Glomerular endothelial cell (primary cell): ENCODE measurements around the gene CREB3L2. TPM values are rescaled to one million over a fixed set of nuclear protein-coding genes. Genes with fewer than 3 reads are reported as not detected.
"Not testable (repeated sequence)": the region's sequence is repeated elsewhere in the genome, so short reads cannot be mapped to it uniquely, and the experiment has no call there.

Experiments used
- DNase-seq: peaks from one replicate; pipeline ENCODE4 v3.0.0-alpha.2; 2011; ENCODE audit warnings: low read depth, low spot score; ENCODE audit errors: extremely low read depth
- total RNA-seq: library from RNA; depleted of rRNA; stranded (reverse); fragments of >200 nt; gene quantifications from 2 replicates; pipeline ENCODE4 v1.2.3, GENCODE V29; 2015

The CREB3L2 gene
- total RNA-seq, 1 donor from 2014 or later = 56.1 TPM

DNA sequence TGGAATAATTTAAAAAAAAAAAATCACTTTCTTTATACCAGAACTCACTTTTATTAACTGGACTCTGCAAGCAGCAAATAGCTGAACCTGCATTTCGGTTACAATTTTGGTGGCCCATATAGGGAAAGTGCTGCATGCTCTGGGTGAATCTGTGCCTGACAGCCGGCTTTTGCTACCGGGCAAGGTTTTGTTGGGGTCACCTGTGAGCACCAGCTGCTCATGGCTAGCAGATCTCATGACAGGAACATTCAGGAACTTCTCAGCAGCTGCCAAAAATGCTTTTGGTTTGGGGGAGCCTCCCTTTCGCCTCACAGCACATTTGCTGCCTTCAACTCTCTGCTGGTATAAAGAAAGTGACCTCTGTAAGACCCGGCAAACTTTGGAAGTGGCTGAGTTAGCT is 13.2 kb upstream of the CREB3L2 start:
- DNase-seq = no peak

DNA sequence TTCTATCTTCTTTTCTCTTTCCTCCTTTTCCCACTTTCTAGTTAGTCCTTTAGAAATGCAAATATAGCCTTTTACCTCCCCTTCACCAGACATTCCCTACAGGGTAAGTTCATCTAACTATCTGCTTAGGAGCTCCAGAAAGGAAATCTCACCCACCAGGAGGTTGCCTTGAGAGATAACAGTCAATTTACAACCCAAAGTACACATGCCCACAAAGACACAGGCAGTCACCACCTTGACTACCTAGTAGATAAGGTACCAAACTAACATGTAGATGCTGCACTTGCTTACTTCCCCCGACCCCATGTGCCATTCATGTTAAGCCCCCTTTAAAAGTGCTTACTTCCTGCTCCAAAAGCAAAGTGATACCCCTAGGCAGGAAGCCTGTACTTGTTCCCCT is 12.8 kb upstream of the CREB3L2 start:
- DNase-seq = no peak

DNA sequence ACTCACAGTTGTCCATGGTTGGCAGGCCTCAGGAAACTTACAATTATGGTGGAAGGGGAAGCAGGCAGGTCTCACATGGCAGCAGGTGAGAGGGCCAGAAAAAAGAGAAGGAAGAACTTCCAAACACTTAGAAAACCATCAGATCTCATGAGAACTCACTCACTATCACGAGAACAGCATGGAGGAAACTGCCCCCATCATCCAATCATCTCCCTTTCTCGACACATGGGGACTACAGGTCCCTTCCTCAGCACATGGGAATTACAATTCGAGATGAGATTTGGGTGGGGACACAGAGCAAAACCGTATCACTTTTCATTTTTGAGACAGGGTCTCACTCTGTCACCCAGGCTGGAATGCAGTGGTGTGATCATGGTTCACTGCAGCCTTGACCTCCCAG is 12.3 kb upstream of the CREB3L2 start:
- DNase-seq = not testable (repeated sequence)

DNA sequence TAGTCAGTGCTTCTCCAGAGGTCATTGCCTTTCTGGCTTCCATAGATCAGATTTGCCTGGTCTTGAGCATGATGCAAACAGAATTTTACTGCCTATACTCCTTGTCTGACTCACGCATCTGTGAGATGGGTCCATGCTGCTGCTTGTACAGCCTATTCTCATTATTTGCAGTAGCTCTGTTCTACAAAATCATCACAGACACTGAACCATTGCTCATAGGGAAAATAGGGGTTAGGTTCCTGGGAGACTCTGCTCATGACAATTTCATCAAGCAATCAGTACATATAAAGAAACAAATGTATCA is 7.4 kb upstream of the CREB3L2 start:
- no peak for DNase-seq

DNA sequence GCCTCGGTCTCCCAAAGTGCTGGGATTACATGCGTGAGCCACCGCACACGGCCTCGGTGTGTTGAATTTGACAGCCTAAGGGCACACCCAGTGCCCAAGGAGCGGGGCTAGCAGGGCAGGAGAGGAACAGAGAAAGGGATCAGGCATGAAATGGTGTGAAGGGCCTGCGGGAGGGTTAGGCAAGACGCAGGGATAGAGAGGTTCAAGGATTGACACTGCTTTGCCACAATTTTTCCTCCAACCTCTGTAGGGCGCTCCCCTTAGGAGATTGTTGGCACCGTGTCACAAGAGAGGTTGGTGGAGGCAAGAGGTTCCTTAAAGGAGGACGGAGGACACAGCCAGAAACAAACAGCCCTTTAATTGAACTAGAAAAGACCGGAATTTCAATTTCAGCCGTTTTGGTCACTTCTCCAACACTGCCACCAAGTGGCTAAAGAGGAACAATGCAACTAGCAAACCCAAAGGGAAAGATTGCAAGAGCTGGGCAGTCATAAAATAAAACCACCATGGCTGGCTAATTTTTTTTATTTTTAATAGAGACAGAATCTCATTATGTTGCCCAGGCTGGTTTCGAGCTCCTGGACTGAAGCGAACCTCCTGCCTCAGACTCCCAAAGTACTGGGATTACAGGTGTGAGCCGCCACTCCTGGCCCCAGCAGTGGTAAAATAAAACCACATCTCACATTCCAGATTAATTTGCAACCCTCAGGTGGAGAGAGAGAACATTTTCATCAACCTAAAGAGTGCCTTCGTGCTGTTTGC is 6.9 kb upstream of the CREB3L2 start:
- DNase-seq = no peak

DNA sequence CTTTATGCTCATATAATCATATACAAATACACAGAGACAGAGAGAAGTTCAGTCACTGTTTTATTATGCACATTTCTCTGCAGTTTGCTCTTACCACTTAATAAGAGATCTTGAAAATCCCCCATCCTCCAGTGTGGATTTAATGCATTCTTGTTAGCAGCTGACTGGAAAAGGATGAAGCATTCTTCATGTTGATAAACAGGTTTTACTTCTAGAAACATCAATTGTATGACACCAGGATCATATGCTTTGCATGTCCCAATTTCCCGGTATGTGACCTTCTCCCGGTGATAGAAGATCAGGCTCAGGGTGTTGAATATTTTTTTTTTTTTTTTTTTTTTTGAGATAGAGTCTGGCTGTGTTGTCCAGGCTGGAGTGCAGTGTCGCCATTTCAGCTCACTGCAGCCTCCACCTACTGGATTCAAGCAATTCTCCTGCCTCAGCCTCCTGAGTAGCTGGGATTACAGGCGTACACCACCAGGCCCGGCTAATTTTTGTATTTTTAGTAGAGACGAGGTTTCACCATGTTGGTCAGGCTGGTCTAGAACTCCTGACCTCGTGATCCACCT is 6.2 kb upstream of the CREB3L2 start:
- no peak for DNase-seq

DNA sequence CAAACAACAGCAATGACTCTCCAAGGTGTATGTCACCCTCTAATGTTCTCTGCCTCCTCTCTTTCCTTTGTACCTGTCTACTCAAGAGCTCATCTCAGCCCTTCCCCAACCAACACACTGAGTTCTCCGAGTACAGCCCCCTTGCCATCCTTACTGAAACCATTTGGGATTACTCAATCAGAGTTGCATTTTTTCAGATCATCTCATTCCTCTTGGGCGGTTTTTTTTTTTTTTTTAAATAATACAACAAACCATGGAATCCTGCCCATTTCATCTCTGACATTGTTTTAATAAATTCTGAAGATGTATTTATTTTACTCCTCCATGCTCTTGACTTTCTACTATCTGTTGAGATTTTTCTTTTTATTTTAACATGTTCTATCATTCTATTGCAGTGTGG is 4.2 kb upstream of the CREB3L2 start:
- DNase-seq = no peak

DNA sequence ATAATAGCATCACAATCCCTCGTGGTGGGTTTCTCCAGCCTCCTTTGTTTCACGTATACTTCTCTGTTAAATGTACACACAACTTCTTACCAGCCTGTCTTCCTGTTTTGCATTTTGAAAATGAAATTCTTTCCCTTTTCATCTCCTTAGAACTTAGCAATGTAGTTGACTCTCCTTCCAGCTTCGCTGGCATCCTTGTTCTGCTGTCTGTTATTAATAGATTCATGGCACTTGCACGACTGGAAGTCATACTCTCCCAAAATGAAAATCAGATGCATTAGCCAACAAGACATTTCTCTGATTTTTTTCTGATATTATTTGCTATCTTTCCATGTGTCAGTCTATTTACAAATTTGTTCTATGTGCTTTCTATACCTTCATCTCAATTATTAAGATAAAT is 3.0 kb upstream of the CREB3L2 start:
- DNase-seq = no peak

DNA sequence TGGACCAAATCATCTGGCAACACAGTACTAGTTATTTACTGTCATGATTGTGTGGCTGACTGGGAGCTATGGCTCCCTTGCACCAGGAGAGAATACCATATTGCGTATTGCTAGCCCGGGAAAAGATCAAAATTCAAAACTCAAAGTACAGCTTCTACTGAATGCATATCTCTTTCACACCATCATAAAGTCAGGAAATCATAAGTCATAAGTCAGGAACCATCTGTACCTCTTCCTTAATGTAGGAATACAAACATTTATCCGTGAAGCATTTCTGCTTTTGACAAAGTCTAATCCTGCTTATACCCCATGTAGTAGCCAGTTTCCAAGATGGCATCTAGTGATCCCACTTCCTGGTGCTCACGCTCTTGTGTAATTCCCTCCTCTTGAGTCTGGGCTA is 2.2 kb upstream of the CREB3L2 start:
- no peak for DNase-seq

DNA sequence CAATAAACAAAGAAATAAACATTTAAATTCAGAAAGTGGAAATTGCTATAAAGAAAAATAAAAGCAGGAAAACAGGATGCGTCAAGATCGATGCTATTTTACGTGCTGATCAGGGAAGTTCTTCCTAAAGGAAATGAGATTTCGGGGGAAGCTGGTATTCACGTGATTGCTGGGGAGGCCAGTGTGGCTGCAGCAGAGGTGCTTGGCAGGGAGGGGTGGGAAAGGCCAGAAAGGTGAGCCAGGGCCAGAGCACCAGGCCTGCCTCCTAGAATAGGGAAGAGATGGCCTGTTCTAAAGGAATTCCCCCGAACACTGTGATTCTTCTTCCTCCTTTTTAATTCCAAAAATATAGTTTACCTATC is 923 bp upstream of the CREB3L2 start:
- no peak for DNase-seq

DNA sequence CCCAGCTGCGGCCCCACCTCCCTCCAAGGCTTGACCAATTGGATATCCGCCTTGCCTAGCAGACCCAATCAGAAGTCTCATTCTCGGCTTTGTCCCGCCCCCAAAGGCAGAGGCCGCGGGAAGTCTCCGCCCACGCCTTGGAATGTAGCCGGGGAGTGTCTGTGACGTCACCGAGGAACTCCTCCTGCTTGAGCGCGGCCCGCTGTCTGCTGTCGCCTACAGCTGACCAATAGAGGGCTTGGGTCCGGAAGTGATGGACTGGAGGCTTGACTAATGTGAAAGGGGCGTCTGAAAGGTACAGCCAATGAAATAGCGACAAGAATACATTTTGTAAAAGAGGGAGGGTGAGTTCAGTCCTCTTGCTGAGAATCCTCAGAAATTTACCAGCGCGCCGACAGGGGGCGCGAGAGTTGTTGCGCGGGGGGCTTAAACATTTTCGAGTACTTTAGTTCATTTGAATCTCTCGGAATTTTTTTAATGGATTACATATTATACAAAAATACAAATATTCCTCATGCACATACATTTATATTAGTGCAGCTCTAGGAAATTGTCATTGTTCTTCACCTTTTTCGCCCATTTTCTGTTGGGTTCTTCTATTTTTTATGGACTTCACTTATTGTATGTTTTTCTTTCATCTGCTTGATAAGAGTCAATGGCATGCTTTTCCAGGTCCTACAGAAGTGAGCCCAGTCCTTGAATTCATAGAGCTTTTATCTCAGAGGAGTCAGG is 376 bp upstream of the CREB3L2 start:
- DNase-seq = peak; percentile 98

DNA sequence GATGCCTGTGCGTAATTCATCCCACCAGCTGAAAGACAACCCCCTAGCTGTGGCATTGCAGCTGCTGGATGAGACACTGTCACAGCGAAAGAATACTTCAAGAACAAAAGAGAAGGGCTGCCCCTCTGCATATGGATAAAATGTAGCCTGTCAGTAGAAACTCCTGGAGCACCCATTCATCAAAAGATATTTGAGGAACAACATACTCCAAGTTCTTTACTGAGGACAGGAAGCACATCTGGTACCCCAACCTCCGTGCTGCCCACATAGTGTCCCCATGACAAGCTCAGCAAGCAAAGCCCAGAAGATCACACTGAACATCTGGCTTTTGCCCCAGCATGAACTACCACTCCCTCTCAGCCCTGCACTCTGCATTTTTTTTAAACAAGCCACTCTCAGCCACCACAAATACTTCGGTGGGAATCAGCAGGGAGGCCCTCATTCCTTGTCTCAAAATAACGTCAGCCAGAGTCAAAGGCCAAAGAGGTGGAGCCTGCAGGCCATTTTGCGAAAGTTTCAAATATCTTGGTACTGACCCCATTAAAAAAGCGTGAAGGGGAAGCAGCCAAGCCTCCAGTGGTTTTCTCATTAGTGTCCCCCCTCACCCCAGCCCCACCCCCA is 1.7 kb downstream of the CREB3L2 start:
- no peak for DNase-seq

DNA sequence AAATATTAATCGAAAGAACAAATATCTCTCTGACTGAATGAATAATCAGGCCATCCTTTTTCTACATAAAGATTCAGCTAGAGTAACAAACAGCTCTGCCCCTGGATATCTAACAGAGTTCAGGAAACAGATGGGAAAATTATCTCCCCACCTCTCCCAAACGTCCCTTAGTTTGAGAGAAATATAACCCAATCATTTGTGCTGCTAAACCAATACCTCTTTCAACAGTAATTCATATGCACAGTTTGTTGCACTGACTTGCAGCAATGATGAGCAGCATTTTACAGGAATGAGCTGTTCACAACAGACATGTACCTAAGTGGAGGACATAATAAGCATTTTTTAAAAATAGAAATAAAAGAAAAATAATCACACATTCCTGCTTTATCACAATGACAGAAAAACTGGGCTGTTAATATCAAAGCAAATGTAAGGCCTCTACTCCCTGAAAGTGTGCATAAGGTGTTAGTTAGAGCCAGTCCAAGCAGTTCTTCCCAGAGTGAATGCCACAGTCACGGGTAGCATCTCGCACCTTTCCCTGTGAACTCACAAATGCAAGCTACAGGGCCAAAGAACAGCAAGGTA is 2.3 kb downstream of the CREB3L2 start:
- DNase-seq = no peak

DNA sequence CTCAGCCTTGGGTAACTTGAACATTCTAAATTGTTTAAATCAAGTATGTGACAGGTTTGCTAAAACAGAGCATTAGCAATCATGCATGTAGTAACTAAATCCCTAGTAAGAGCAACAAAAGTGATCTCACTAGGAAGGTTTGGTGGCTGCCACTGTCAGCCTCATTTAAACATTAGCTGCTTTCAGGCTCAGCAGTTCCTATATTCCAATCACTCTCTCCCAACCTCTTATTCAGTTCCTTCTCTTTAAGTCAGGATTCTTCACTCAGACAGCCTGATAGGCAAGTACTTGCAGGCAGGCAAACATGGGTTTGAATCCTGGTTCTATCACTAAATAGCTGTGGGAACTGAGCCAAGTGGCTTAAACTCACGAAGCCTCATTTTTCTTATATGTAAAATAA is 3.6 kb downstream of the CREB3L2 start:
- DNase-seq = no peak

DNA sequence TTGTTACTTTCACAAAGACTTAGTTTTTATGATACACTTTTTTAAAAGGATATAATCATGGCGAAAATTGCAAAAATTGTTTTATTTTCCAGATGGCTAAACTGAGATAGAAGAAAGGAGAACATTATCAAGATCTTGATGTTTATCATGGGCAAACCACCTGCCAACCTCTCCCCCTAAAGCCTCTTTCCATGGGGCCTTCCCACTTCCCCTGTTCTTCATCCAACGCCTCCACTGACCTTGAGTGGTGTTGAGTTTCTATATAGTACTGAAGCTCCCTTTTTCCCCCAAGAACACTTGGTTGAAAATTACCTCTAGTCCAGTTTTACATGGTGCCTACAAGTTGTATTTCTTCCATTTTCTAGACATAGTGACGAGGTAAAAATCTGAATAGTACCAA is 5.0 kb downstream of the CREB3L2 start:
- DNase-seq = no peak

DNA sequence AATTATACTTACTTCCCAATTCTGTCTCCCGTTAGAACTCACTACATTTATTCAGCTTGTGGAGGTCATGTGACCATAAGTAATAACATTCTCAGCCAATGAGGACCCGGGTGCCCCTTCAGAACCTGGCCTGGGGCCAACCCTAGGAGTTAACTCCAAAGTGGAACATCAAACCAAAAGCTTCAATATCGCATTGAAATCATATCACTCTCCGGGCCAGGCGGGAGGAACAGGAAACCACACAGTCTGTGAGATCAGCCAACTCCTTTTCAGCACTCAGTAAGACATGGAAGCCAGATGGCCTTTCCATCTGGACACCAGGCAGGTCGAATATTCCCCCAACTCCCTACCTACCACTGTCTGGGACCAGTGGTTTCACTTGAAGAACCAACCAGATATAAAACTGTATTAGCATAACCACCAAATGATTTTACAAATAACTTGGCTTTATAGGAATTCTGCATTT is 5.5 kb downstream of the CREB3L2 start:
- DNase-seq = peak; percentile 69

DNA sequence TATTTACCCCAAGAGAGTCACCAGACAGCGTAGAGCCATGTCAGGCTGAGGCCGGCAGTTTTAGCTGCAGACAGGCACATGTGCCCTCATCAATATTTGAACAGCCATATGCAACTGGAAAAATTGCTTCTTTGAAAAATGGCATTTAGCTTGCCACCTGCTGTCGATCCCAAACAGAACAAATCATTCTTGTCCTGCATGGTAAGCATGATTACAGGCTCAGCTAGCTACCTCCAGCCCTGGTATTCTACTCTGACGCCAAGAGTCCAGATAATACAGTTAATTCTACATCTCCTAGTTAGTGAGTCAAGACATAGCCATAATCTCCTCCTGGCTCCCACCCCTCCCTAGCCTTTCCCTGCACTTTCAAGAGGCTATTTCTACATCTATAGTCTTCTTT is 7.7 kb downstream of the CREB3L2 start:
- DNase-seq = no peak

DNA sequence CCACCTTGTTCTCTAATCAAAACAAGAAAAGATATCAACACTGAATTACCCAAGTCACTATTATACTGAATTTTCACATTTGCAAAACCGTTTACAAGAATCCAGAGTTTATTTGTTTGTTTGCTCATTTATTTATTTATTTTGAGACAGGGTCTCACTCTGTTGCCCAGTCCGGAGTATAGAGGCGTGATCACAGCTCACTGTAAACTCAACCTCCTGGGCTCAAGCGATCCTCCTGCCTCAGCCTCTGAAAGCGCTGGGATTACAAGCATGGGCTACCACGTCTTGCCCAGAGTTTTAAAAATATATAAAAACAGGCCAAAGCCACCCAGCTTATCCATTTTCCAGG is 8.5 kb downstream of the CREB3L2 start:
- no peak for DNase-seq

DNA sequence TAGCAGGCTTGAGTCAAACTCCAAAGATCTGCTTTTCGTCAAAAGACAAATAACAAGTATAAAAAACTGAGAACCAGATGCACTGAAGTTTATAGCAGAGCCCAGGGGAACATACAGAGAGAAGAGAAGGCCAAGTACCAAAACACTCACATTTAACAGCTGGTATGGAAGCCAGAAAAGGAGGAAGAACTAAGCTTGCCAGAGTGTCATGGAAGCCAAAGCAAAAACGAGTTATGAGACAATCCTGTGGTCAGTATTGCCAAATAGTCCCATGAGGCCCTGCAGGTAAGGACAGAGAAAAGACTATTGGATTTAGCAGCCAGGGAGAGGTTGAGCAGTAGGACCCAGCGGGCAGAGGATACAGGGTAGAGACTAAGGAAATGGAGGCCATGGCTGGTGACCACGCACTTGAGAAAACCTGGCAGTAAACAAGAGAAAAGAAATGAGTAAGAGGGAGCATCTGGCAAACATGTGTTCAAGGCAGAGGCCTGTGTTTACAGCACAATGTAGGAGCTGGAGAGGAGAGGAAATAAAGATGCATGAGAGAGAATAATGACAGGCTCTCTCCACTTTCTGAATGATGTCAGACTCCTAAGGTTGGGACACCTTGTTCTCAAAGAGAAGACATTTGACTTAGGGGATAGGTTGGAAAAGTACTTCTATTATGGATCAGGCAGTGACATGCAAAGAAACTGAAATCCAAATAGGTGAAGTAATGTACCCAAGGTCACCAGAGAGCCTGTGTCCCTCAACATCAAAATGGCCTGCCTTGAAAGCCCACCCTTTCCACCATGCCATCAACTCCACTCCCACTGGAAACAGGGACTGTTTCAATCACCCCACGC is 9.1 kb downstream of the CREB3L2 start:
- DNase-seq = no peak

DNA sequence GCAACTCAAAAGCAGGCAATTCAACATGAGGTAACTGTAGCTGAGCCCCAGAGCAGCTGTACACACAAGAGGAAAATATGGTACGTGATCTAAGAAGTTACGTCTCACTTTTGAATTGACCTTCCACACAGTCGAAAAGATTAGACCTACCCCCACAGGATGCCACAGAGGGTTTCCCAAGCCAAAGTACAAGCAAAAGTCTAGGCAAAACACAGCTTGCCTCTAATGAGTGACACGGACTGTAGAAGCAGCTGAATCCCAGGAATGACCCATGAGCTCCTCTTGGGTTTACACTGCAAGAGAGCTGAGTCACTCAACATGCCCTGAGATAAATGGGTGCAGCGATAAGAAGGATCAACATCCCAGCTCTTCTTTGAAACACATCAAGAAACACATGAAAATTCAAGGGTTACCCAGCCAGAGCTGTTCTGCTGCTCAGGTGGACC is 9.8 kb downstream of the CREB3L2 start:
- no peak for DNase-seq
